Mesendoderm (in vitro differentiated cells): ENCODE data around the gene ACTMAP.

Experiments used
- DNase-seq: peaks from one replicate; pipeline ENCODE4 v3.0.0; 2013
- H2AK5ac ChIP-seq: 2 replicates; pipeline ENCODE4 v1.6.1; 2013; ENCODE audit warnings: low read length, inconsistent platforms
- H2BK120ac ChIP-seq: 2 replicates; pipeline ENCODE4 v1.6.1; 2013; ENCODE audit warnings: low read depth, mild to moderate bottlenecking, low read length, moderate library complexity, mixed read lengths
- H2BK15ac ChIP-seq: replicated peaks from 2 replicates; pipeline ENCODE4 v1.6.1; 2013; ENCODE audit warnings: low read depth, mild to moderate bottlenecking, moderate library complexity
- H2BK5ac ChIP-seq: 2 replicates; pipeline ENCODE4 v1.6.1; 2013; ENCODE audit warnings: low read length, inconsistent platforms
- H3K18ac ChIP-seq: 2 replicates; pipeline ENCODE4 v1.6.1; 2013; ENCODE audit warnings: mild to moderate bottlenecking, low read length, mixed read lengths
- H3K23ac ChIP-seq: one replicate; pipeline ENCODE4 v1.6.1; 2013; ENCODE audit warnings: low read length
- H3K27ac ChIP-seq: 2 replicates; pipeline ENCODE4 v1.5.1; 2013; ENCODE audit warnings: low read depth, mild to moderate bottlenecking, inconsistent platforms, low read length, moderate library complexity
- H3K27me3 ChIP-seq: 2 replicates; pipeline ENCODE4 v1.6.1; 2013; ENCODE audit warnings: low read length, control low read depth, mild to moderate bottlenecking, inconsistent platforms; ENCODE audit not compliant: insufficient read depth, poor library complexity
- H3K36me3 ChIP-seq: 2 replicates; pipeline ENCODE4 v1.6.1; 2013; ENCODE audit warnings: low read length, inconsistent platforms; ENCODE audit not compliant: control insufficient read depth, insufficient read depth
- H3K4ac ChIP-seq: one replicate; pipeline ENCODE4 v1.6.1; 2013; ENCODE audit warnings: low read depth, mild to moderate bottlenecking, low read length, moderate library complexity
- H3K4me1 ChIP-seq: 2 replicates; pipeline ENCODE4 v1.6.1; 2013; ENCODE audit warnings: low read depth, low read length, inconsistent platforms; ENCODE audit not compliant: control insufficient read depth
- H3K4me2 ChIP-seq: 2 replicates; pipeline ENCODE4 v1.6.1; 2013; ENCODE audit warnings: low read length
- H3K4me3 ChIP-seq: 2 replicates; pipeline ENCODE4 v1.5.1; 2013; ENCODE audit warnings: mild to moderate bottlenecking, low read length
- H3K56ac ChIP-seq: one replicate; pipeline ENCODE4 v1.6.1; 2013; ENCODE audit warnings: low read length
- H3K79me1 ChIP-seq: 2 replicates; pipeline ENCODE4 v1.6.1; 2013; ENCODE audit warnings: low read length, inconsistent platforms
- H3K79me2 ChIP-seq: 2 replicates; pipeline ENCODE4 v1.6.1; 2013; ENCODE audit warnings: mild to moderate bottlenecking, low read length; ENCODE audit not compliant: control insufficient read depth, insufficient read depth
- H3K9ac ChIP-seq: 2 replicates; pipeline ENCODE4 v1.6.1; 2013; ENCODE audit warnings: low read length, inconsistent platforms
- H4K5ac ChIP-seq: one replicate; pipeline ENCODE4 v1.6.1; 2013; ENCODE audit warnings: low read length
- H4K8ac ChIP-seq: one replicate; pipeline ENCODE4 v1.6.1; 2013; ENCODE audit warnings: low read depth, mild to moderate bottlenecking, control low read depth, low read length, moderate library complexity
- WGBS: extraction: QIAGEN DNeasy Blood & Tissue Kit; methylation state at CpG from one replicate; pipeline ENCODE4 v1.1.7; 2013; ENCODE audit warnings: low lambda C conversion rate, missing lambda C conversion rate; ENCODE audit not compliant: insufficient coverage; ENCODE audit errors: extremely low coverage; 5-methylcytosine and 5-hydroxymethylcytosine counted together

ACTMAP gene

DNA sequence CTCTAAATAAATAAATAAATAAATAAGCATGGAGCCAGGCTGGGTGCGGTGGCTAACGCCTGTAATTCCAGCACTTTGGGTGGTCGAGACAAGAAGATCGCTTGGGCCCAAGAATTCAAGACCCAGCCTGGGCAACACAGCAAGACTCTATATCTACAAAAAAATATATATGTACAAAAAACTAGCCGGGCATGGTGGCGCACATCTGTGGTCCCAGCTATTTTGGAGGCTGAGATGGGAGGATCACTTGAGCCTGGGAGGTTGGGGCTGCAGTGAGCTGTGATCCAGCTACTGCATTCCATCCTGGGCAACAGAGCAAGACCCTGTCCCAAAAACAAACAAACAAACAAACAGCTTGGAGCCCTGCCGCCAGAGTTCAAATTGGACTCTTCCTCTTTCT is 2.7 kb downstream of the ACTMAP start:
- Histone ChIP-seq H3K79me2 (peaks cover 15% of the 10 kb centered on the region), H3K36me3 (no peaks in the 10 kb centered on the region), H2BK15ac (no peak overlapping the region), H3K4me3 (no peak overlapping the region), H3K4me2 (no peak overlapping the region), H3K27ac (no peak overlapping the region), H2BK120ac (no peak overlapping the region), H3K18ac (no peak overlapping the region), H3K4ac (no peak overlapping the region), H3K23ac (no peak overlapping the region), H4K8ac (no peak overlapping the region), H2AK5ac (no peak overlapping the region), H3K9ac (no peak overlapping the region), H3K56ac (no peak overlapping the region), H3K27me3 (no peaks in the 10 kb centered on the region), H2BK5ac (no peak overlapping the region), H3K79me1 (peaks cover 5% of the 10 kb centered on the region), H4K5ac (no peak overlapping the region), H3K4me1 (peaks cover 9% of the 10 kb centered on the region)
- no CpG with 5 or more reads among the region's 7 CpGs for WGBS
- DNase-seq: no peak

DNA sequence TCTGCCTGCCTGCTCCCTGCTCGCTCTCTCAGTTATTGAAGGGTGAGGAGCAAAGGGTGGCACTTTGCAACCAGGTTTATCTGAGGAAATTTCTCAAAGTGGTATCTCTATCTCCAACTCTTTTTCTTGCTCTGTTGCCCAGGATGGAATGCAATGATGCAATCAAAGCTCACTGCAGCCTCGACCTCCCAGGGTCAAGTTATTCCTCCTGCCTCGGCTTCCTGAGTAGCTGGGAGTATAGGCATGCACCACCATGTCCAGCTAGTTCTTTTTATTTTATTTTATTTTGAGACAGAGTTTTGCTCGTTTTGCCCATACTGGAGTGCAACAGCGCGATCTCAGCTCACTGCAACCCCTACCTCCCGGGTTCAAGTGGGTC is 4.9 kb downstream of the ACTMAP start:
- peaks cover 9% of the 10 kb centered on the region for H3K4me1 ChIP-seq
- H3K79me2 ChIP-seq: no peaks in the 10 kb centered on the region
- H3K27ac ChIP-seq: peak overlapping the region; percentile 78
- DNase-seq: peak; percentile 73
- H2BK5ac ChIP-seq: no peak overlapping the region
- H2AK5ac ChIP-seq: no peak overlapping the region
- no peak overlapping the region for H3K4me3 ChIP-seq
- WGBS: no CpG with 5 or more reads among the region's 7 CpGs
- no peak overlapping the region for H3K23ac ChIP-seq
- no peak overlapping the region for H4K5ac ChIP-seq
- peaks cover 5% of the 10 kb centered on the region for H3K79me1 ChIP-seq
- no peaks in the 10 kb centered on the region for H3K36me3 ChIP-seq
- no peaks in the 10 kb centered on the region for H3K27me3 ChIP-seq
- no peak overlapping the region for H2BK120ac ChIP-seq
- peak overlapping the region; percentile 79 for H3K56ac ChIP-seq
- no peak overlapping the region for H3K4me2 ChIP-seq
- H2BK15ac ChIP-seq: no peak overlapping the region
- peak overlapping the region; percentile 54 for H3K9ac ChIP-seq
- no peak overlapping the region for H3K4ac ChIP-seq
- no peak overlapping the region for H4K8ac ChIP-seq
- H3K18ac ChIP-seq: peak overlapping the region; percentile 33

DNA sequence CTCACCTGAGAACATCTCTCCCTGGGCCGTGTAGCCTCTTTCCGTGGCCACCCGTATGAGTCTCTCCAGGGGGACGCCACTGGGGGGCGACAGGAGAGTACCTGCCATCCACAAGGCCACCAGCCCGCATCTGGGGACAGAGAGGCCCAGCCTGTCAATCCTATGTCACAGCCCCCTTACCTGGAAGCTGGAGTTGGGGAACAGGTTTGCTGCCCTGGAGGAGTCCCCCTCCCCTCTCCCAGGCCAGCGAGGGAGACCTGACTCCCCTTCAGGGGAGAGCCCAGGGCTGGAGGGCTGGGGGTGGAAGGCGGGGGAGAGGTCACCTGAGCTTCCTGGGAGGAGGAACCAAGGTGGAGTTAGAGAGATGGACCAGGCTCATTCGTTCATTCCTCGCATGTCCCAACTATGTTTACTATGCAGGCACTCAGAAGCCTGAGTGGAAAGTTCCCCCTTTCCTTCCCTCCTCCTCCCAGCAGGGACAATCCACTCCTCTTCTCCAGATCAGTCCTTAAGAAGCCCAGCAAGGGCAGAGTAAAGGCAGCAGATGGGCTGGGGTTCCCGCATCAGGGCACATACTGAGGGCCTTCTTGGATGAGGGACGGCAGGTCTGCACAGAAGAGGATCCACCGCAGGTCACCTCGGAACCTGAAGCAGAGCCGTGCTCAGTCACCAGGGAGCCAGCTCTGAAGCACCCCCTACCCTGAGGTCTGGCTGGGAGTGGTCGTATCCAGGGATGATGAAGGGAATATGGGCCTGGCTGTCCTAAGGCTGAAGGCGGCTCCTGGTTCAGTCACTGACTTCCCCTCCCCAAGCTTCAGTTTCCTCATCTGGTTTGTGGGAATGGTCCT is 5.5 kb downstream of the ACTMAP start:
- Histone ChIP-seq H3K36me3 (no peaks in the 10 kb centered on the region), H3K79me2 (no peaks in the 10 kb centered on the region), H4K5ac (no peak overlapping the region), H3K4me2 (no peak overlapping the region), H2AK5ac (no peak overlapping the region), H3K23ac (no peak overlapping the region), H3K27me3 (no peaks in the 10 kb centered on the region), H3K27ac (peak overlapping the region; percentile 78), H2BK120ac (no peak overlapping the region), H3K4me1 (peaks cover 7% of the 10 kb centered on the region), H3K56ac (peak overlapping the region; percentile 79), H3K18ac (peak overlapping the region; percentile 33), H3K79me1 (peaks cover 2% of the 10 kb centered on the region), H3K9ac (peak overlapping the region; percentile 54), H3K4ac (peak overlapping the region; percentile 49), H3K4me3 (no peak overlapping the region), H2BK15ac (no peak overlapping the region), H2BK5ac (no peak overlapping the region), H4K8ac (no peak overlapping the region)
- peak; percentile 80 for DNase-seq
- WGBS: no CpG with 5 or more reads among the region's 17 CpGs

DNA sequence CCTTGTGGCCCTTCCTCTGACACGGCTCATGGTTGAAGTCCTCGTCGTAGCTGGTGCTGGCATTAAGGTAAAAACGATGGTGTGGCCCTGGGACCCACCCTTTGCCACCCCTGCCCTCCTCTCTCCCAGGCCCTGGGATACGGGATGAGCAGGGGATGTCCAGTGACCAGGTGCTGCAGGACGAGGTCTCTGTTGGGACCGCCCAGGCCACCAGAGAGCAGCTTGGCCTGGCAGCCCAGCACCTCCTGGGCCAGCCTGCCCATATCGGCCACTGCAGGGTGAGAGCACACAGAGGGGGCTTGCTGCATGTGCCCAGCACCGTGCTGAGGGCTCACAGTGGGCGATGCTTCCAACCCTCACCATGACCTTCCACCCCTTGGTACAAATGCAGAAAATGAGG is 6.4 kb downstream of the ACTMAP start:
- H4K5ac ChIP-seq: no peak overlapping the region
- H3K4me1 ChIP-seq: peaks cover 5% of the 10 kb centered on the region
- no peak overlapping the region for H3K9ac ChIP-seq
- no peak overlapping the region for H4K8ac ChIP-seq
- no peaks in the 10 kb centered on the region for H3K79me2 ChIP-seq
- H2BK15ac ChIP-seq: no peak overlapping the region
- H3K4me2 ChIP-seq: no peak overlapping the region
- no peak overlapping the region for H3K23ac ChIP-seq
- H3K56ac ChIP-seq: no peak overlapping the region
- no peak overlapping the region for H2AK5ac ChIP-seq
- no peak overlapping the region for H3K4me3 ChIP-seq
- H2BK120ac ChIP-seq: no peak overlapping the region
- no peaks in the 10 kb centered on the region for H3K79me1 ChIP-seq
- no peak overlapping the region for H3K27ac ChIP-seq
- no peaks in the 10 kb centered on the region for H3K36me3 ChIP-seq
- H3K18ac ChIP-seq: no peak overlapping the region
- no peak overlapping the region for H3K4ac ChIP-seq
- no peaks in the 10 kb centered on the region for H3K27me3 ChIP-seq
- no peak for DNase-seq
- WGBS: no CpG with 5 or more reads among the region's 10 CpGs
- H2BK5ac ChIP-seq: no peak overlapping the region

DNA sequence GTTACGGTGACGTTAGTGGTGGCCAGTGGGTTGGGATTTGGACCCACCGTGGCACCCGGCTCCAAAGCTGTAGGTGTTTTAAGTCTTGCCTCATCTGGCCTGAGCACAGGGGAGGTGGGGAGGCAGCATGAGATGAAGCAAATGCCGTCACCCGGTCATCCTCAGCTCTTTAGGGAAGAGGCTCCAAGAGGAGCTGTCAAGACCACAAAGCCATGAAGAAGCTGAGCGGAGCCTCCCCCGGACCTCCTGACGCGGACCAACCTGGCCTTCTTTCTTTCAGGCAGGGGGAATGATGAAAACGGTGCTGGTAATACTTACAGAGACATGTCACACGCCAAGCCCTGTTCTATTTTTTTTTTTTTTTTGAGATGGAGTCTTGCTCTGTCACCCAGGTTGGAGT is 7.4 kb downstream of the ACTMAP start:
- Histone ChIP-seq H3K4ac (no peak overlapping the region), H3K18ac (no peak overlapping the region), H2BK15ac (no peak overlapping the region), H3K4me1 (peaks cover 5% of the 10 kb centered on the region), H3K36me3 (no peaks in the 10 kb centered on the region), H3K4me3 (no peak overlapping the region), H3K79me1 (no peaks in the 10 kb centered on the region), H2BK120ac (no peak overlapping the region), H2AK5ac (no peak overlapping the region), H2BK5ac (no peak overlapping the region), H4K8ac (no peak overlapping the region), H3K27me3 (no peaks in the 10 kb centered on the region), H3K27ac (no peak overlapping the region), H3K79me2 (no peaks in the 10 kb centered on the region), H3K56ac (no peak overlapping the region), H4K5ac (no peak overlapping the region), H3K23ac (no peak overlapping the region), H3K4me2 (no peak overlapping the region), H3K9ac (no peak overlapping the region)
- DNase-seq: no peak
- WGBS: no CpG with 5 or more reads among the region's 12 CpGs

DNA sequence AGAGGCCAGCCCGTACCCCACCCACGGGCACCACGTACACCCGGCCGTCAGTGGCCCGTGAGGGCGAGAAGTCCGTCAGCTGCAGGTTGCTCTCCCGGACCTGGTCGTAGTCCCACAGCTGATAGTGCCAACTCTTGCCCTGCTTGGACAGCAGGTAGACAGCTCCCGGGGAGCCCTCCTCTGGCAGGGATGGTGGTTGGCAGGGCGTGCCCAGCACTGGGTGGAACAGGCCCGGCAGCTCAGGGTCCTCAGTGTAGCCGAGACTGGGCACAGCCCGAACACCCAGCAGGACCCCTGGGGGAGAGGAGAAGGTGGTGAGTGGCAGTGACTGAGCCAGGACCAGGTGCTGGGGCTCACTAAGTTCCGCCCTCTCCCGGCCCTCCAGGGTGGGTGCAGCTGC is 7.8 kb downstream of the ACTMAP start:
- Histone ChIP-seq H3K36me3 (no peaks in the 10 kb centered on the region), H3K56ac (no peak overlapping the region)

More for the DNA sequence above, 7.8 kb downstream of the ACTMAP start:
- Histone ChIP-seq H2AK5ac (no peak overlapping the region), H3K23ac (no peak overlapping the region), H4K8ac (no peak overlapping the region), H3K27ac (no peak overlapping the region), H3K79me2 (no peaks in the 10 kb centered on the region), H3K4ac (no peak overlapping the region), H2BK5ac (no peak overlapping the region), H3K18ac (no peak overlapping the region), H3K27me3 (no peaks in the 10 kb centered on the region), H3K4me2 (no peak overlapping the region), H2BK120ac (no peak overlapping the region), H3K4me3 (no peak overlapping the region), H2BK15ac (no peak overlapping the region), H3K4me1 (peaks cover 5% of the 10 kb centered on the region), H3K9ac (no peak overlapping the region), H3K79me1 (no peaks in the 10 kb centered on the region), H4K5ac (no peak overlapping the region)
- no CpG with 5 or more reads among the region's 17 CpGs for WGBS
- DNase-seq: no peak
